Cardiac muscle cell (in vitro differentiated cells and primary cell): ENCODE measurements around the gene SLC9C1. TPM values are rescaled to one million over a fixed set of nuclear protein-coding genes. Genes with fewer than 3 reads are reported as not detected.

ENCODE experiments used
- DNase-seq, 2 donors: peaks; one replicate each; pipeline versions ENCODE4 v3.0.0 to v3.0.0-alpha.2; 2010 to 2017; ENCODE audit warnings: low read depth in 1 of 2, low spot score in 1 of 2
- H3K27ac ChIP-seq: fragments of 200-600 bp; sonication (generic); 2 replicates; pipeline ENCODE4 v1.5.1; 2016
- H3K27me3 ChIP-seq: fragments of 200-600 bp; sonication (generic); 2 replicates; pipeline ENCODE4 v1.6.0; 2016; ENCODE audit warnings: control low read depth
- H3K36me3 ChIP-seq: fragments of 200-600 bp; sonication (generic); 2 replicates; pipeline ENCODE4 v1.5.1; 2016; ENCODE audit warnings: control low read depth
- H3K4me1 ChIP-seq: fragments of 200-600 bp; sonication (generic); 2 replicates; pipeline ENCODE4 v1.8.1; 2017; ENCODE audit warnings: low read depth, mild to moderate bottlenecking, mixed run types
- H3K4me3 ChIP-seq: fragments of 200-600 bp; sonication (generic); 2 replicates; pipeline ENCODE4 v1.5.1; 2016; ENCODE audit warnings: mild to moderate bottlenecking
- H3K9me3 ChIP-seq: fragments of 200-600 bp; sonication (generic); 2 replicates; pipeline ENCODE4 v1.5.1; 2017; ENCODE audit warnings: low read depth, mild to moderate bottlenecking, control low read depth
- polyA plus RNA-seq: library from polyadenylated mRNA; unstranded; fragments of >200 nt; fragmentation: Nextera tagmentation; extraction: Ambion mirVana; gene quantifications from 2 replicates; pipeline ENCODE4 v1.2.1, GENCODE V29; 2016
- total RNA-seq: library from RNA; depleted of rRNA; stranded (reverse); fragments of >200 nt; gene quantifications from 2 replicates; pipeline ENCODE4 v1.2.3, GENCODE V29; 2016
- TF ChIP-seq, protein P1 (sequence below): IDR thresholded peaks from 2 replicates; pipeline ENCODE4 v1.5.1; 2012; ENCODE audit warnings: low read depth, mild to moderate bottlenecking, low read length

SLC9C1 gene
- total and polyA plus RNA-seq, 2 experiments from 2014 or later = 0.12 to 0.22 TPM

DNA sequence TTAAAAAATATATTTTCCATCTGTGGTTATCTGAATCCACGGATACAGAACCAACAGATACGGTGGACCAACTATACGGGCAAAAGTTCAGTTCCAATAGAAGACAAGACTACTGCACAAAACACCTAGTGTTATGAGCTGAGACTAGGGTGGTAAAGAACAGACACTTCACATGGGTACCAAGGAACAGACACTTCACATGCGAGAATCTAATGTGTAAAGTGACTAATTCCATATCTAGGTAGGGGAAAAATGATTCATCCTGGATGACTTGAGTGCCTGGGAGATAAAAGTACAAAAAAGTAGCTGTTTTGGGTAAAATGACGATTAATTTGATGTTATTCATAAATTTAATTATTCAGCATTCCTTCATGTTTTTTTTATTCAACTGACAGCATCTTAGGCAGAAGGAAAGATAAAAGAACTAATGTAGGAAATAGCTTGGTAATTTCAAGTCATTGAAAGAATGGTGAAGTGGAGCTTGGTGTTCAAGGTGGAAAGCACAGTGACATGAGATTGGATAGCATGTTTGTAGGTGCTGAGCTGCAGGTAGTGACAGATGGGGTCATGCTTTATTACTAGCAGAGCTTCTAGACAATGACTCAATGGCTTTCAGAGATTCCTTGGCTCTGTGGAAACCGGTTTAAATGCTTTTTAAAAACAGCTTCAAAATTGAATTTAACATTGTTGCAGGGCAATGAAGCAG, 44.2 kb upstream of the SLC9C1 start:
- Histone ChIP-seq H3K36me3 (no peaks in the 10 kb centered on the region), H3K4me1 (no peaks in the 10 kb centered on the region), H3K9me3 (no peaks in the 10 kb centered on the region), H3K27me3 (no peaks in the 10 kb centered on the region), H3K4me3 (no peak overlapping the region), H3K27ac (no peak overlapping the region)
- no peak for DNase-seq
- TF ChIP-seq, protein P1, sequence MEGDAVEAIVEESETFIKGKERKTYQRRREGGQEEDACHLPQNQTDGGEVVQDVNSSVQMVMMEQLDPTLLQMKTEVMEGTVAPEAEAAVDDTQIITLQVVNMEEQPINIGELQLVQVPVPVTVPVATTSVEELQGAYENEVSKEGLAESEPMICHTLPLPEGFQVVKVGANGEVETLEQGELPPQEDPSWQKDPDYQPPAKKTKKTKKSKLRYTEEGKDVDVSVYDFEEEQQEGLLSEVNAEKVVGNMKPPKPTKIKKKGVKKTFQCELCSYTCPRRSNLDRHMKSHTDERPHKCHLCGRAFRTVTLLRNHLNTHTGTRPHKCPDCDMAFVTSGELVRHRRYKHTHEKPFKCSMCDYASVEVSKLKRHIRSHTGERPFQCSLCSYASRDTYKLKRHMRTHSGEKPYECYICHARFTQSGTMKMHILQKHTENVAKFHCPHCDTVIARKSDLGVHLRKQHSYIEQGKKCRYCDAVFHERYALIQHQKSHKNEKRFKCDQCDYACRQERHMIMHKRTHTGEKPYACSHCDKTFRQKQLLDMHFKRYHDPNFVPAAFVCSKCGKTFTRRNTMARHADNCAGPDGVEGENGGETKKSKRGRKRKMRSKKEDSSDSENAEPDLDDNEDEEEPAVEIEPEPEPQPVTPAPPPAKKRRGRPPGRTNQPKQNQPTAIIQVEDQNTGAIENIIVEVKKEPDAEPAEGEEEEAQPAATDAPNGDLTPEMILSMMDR = no peak

DNA sequence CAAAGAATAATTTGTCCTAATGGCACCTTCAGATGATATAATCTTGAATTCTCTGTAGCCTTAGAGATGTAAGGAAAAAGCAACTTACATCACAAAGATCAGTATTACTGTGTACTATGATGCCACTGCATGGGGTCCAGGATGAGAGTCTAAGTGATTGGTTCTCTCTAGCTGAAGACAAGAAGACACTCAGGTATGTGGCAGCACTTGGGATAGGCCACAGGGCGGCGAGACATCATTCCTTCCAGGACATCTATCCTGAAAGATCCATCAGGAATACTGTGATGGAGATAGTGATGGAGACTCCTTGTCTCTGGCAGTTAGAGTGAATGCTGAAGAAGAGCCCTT, 41.4 kb upstream of the SLC9C1 start:
- H3K27me3 ChIP-seq = no peaks in the 10 kb centered on the region
- TF ChIP-seq, protein P1 = no peak
- H3K27ac ChIP-seq = no peak overlapping the region
- no peaks in the 10 kb centered on the region for H3K9me3 ChIP-seq
- DNase-seq = no peak
- H3K4me3 ChIP-seq = no peak overlapping the region
- H3K4me1 ChIP-seq = peaks cover 3% of the 10 kb centered on the region
- H3K36me3 ChIP-seq = no peaks in the 10 kb centered on the region

DNA sequence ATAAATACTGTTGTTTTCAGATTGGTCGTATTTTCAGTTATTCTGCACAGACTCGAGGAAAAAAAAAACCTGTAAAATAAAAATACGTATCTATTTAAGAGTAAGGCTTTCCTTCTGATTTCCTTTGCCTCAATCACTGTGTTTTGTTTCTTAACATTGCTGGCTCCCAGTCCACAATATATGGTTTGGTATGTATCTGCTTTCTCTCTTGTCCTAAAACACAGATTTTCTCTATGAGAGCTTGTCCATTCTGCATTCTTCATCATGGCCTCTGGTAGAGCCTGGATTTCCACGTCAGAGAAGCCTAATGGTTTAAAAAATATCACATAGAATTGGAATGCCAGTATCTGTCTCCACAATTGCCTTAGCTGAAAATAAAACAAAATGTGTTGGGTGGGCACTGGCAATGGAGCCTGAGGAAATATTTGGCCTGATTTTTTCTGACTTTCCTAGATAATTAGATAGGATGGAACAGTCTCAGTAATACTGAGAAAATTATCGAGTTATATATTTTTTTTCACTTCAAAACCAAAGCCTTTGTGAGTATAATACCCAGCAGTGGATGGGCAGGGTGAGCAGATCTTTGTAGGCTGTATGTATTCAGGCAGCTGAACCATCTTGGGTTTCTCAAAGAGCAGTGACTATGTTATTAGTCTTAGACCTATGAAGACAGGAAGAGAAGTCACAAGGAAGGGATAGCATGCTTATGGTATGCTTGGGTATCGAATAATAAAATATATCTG, 40.8 kb upstream of the SLC9C1 start:
- peak in 1 of 2 donors; percentile 65 for DNase-seq
- H3K4me1 ChIP-seq = peaks cover 3% of the 10 kb centered on the region
- H3K27ac ChIP-seq = no peak overlapping the region
- H3K4me3 ChIP-seq = peak overlapping the region; percentile 66
- H3K9me3 ChIP-seq = no peaks in the 10 kb centered on the region
- H3K36me3 ChIP-seq = no peaks in the 10 kb centered on the region
- H3K27me3 ChIP-seq = no peaks in the 10 kb centered on the region
- TF ChIP-seq, protein P1 = no peak

DNA sequence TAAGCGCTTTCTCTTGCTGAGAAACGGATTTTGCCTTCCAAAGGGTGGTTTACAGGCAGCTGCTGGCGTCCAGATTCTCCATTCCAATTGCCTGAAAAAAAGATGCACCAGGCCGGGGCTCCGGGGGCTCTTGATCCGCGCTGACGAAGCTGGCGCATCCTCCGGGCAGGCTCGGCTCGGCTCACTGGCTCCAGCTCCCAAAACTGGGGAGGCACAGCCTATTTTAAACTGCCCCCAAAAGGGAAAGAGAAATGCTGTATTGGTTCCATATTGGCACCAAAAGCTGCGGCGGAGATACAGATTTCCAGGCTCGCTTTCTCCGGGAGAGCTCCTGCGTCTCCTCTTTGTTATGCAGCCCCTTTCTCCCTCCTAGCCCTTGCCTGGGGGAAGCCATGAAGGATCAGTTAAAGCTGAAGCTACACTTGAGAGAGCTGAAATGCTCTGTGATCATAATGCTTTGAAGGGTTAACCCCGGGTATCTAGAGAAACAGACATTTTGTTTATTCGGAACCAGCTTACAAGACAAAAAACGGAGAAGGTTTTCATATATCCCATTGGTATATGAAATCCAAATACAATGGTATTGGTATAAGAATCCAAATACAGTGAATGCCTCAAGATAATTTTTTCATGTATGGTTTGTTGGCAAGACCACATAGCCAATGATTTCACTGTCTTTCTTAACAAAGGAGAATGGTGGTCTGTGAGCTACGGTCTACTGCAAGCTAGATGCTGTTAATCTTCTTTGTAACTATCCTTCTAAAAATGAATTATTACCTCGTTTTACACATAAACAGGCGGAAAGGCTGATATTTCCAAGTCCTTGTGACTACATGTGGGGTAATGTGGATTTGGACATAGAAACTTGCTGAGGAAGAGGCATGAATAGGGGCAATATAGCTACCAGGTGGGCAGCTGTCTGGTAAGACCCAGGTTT, 39.6 kb upstream of the SLC9C1 start:
- Histone ChIP-seq H3K27me3 (no peaks in the 10 kb centered on the region), H3K4me3 (peak overlapping the region; percentile 66), H3K36me3 (no peaks in the 10 kb centered on the region), H3K9me3 (no peaks in the 10 kb centered on the region), H3K27ac (no peak overlapping the region), H3K4me1 (peaks cover 3% of the 10 kb centered on the region)
- DNase-seq = peak; percentile 32 to 77
- TF ChIP-seq, protein P1 = no peak

DNA sequence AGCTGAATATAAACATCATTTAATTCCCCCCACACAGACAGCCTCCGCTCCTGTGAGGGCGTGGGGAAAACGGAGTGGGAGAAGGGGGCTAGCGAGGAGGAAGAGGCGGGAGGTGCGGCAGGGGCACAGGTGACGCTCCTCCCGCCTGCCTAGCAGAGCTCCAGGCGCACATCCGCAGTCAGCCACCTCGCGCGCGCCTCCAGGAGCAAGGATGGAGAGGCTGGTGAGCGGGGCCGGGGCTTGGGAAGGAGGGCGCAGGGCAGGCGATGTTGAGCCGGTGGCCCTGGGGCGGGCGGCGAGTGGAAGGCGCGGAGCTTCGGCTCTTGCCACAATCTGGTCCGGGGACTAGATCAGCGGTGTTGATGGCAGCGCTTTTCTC, 39.0 kb upstream of the SLC9C1 start, which contains the start of gene CD200:
Gene CD200, plus strand, starts transcription at position 155 of the 379 bp plus-strand sequence. Its CDS starts 57 bp downstream, at position 212.
- peak; percentile 73 to 75 for DNase-seq
- peak within 1 kb of the TSS; percentile 66 for H3K4me3 ChIP-seq
- peaks cover 3% of the 10 kb centered on the region for H3K4me1 ChIP-seq
- H3K27me3 ChIP-seq = no peaks in the 10 kb centered on the region
- H3K36me3 ChIP-seq = no peaks in the 10 kb centered on the region
- TF ChIP-seq, protein P1 = no peak
- no peaks in the 10 kb centered on the region for H3K9me3 ChIP-seq
- no peak within 1 kb of the TSS for H3K27ac ChIP-seq
